HepG2 (cell line): Measurements from ENCODE around the gene TRPV4. TPM values are rescaled to one million over a fixed set of nuclear protein-coding genes. Genes with fewer than 3 reads are reported as not detected.

Experiments
- CEBPB ChIP-seq: IDR thresholded peaks from 2 replicates; pipeline ENCODE4 v1.6.1; 2011; ENCODE audit warnings: low read depth, low read length, improper control_type of control experiment, borderline replicate concordance
- FOXO1 ChIP-seq: sonication (generic); formaldehyde crosslinking; IDR thresholded peaks from 2 replicates; pipeline ENCODE4 v1.4.0; 2020; ENCODE audit warnings: missing genetic modification reagents
- IRX3 ChIP-seq: sonication (generic); formaldehyde crosslinking; IDR thresholded peaks from 2 replicates; pipeline ENCODE4 v1.8.1; 2023; ENCODE audit warnings: mild to moderate bottlenecking, low read depth, missing genetic modification reagents, borderline replicate concordance
- MZF1 ChIP-seq: sonication (generic); formaldehyde crosslinking; IDR thresholded peaks from 2 replicates; pipeline ENCODE4 v1.8.1; 2023; ENCODE audit warnings: mild to moderate bottlenecking, missing genetic modification reagents, borderline replicate concordance
- NFE2 ChIP-seq: sonication (generic); formaldehyde crosslinking; IDR thresholded peaks from 2 replicates; pipeline ENCODE4 v1.4.0; 2020; ENCODE audit warnings: missing genetic modification reagents
- RBFOX2 ChIP-seq: fragments of 200-400 bp; formaldehyde crosslinking; IDR thresholded peaks from 2 replicates; pipeline ENCODE4 v1.6.1; 2017; ENCODE audit warnings: low read depth, mild to moderate bottlenecking, low read length
- SKI ChIP-seq: fragments of 450-650 bp; IDR thresholded peaks from one replicate; pipeline ENCODE4 v1.6.1; 2018; ENCODE audit warnings: mild to moderate bottlenecking; ENCODE audit not compliant: partially characterized antibody
- SMARCC2 ChIP-seq: fragments of 450-650 bp; IDR thresholded peaks from 2 replicates; pipeline ENCODE4 v1.6.1; 2017; ENCODE audit warnings: antibody characterized with exemption, mild to moderate bottlenecking
- TAF15 ChIP-seq: fragments of 200-400 bp; formaldehyde crosslinking; IDR thresholded peaks from one replicate; pipeline ENCODE4 v1.6.1; 2018; ENCODE audit warnings: mild to moderate bottlenecking, low read depth, low read length; ENCODE audit not compliant: poor library complexity, severe bottlenecking
- TBX2 ChIP-seq: sonication (generic); formaldehyde crosslinking; IDR thresholded peaks from 2 replicates; pipeline ENCODE4 v1.5.0; 2020; ENCODE audit warnings: missing genetic modification reagents, mild to moderate bottlenecking, borderline replicate concordance
- TGIF2 ChIP-seq: IDR thresholded peaks from 2 replicates; pipeline ENCODE4 v1.6.1; 2016; ENCODE audit warnings: control low read depth, missing compliant biosample characterization
- U2AF1 ChIP-seq: fragments of 200-400 bp; formaldehyde crosslinking; optimal IDR thresholded peaks from 2 replicates; pipeline ENCODE3; 2017; ENCODE audit warnings: mild to moderate bottlenecking, low read depth, low read length
- YEATS4 ChIP-seq: sonication (generic); formaldehyde crosslinking; IDR thresholded peaks from 2 replicates; pipeline ENCODE4 v1.4.0; 2020; ENCODE audit warnings: missing genetic modification reagents, borderline replicate concordance
- ZBTB42 ChIP-seq: sonication (generic); formaldehyde crosslinking; IDR thresholded peaks from 2 replicates; pipeline ENCODE4 v1.5.0; 2020; ENCODE audit warnings: mild to moderate bottlenecking, missing genetic modification reagents
- ZNF205 ChIP-seq: IDR thresholded peaks from 2 replicates; pipeline ENCODE4 v1.6.1; 2018; ENCODE audit warnings: missing biosample characterization, missing genetic modification reagents
- ZNF644 ChIP-seq: IDR thresholded peaks from 2 replicates; pipeline ENCODE4 v1.6.1; 2016; ENCODE audit warnings: low read depth
- ZNF883 ChIP-seq: sonication (generic); formaldehyde crosslinking; IDR thresholded peaks from 2 replicates; pipeline ENCODE4 v1.5.1; 2020; ENCODE audit warnings: mild to moderate bottlenecking, missing genetic modification reagents; ENCODE audit errors: not compliant biosample characterization
- ZSCAN20 ChIP-seq: sonication (generic); formaldehyde crosslinking; IDR thresholded peaks from 2 replicates; pipeline ENCODE4 v1.4.0; 2020; ENCODE audit warnings: missing genetic modification reagents, mild to moderate bottlenecking, borderline replicate concordance
- polyA plus RNA-seq, 8 experiments: library from polyadenylated mRNA; depleted of rRNA in 3 of 8; stranded (reverse) in 7 of 8; unstranded in 1 of 8; fragments of >200 nt; fragmentation: Illumina TruSeq in 4 of 8; extraction: Trizol in 4 of 8; gene quantifications; 2 replicates each; pipeline versions ENCODE4 v1.2.1 to v1.2.3, GENCODE V29; 2011 to 2016; ENCODE audit warnings: low read depth in 4 of 8, missing spikeins in 1 of 8, mixed read lengths in 1 of 8; ENCODE audit not compliant: insufficient read depth in 1 of 8
- total RNA-seq, 5 experiments: library from RNA; depleted of rRNA; stranded (reverse); fragments of >200 nt; fragmentation: Illumina TruSeq; extraction: Trizol; gene quantifications; 2 replicates each; pipeline ENCODE4 v1.2.3, GENCODE V29; 2016; ENCODE audit warnings: low read depth in 1 of 5
- TF ChIP-seq, protein P1 (sequence below): sonication (generic); formaldehyde crosslinking; IDR thresholded peaks from 2 replicates; pipeline ENCODE4 v1.4.0; 2020; ENCODE audit warnings: mild to moderate bottlenecking, missing genetic modification reagents
- TF ChIP-seq, protein P2 (sequence below): sonication (generic); formaldehyde crosslinking; IDR thresholded peaks from 2 replicates; pipeline ENCODE4 v1.4.0; 2020; ENCODE audit warnings: missing genetic modification reagents
- TF ChIP-seq, protein P3 (sequence below): sonication (generic); formaldehyde crosslinking; IDR thresholded peaks from 2 replicates; pipeline ENCODE4 v1.4.0; 2020; ENCODE audit warnings: missing genetic modification reagents
- TF ChIP-seq, protein P4 (sequence below): IDR thresholded peaks from 2 replicates; pipeline ENCODE4 v1.6.1; 2016; ENCODE audit warnings: missing compliant biosample characterization, missing genetic modification reagents, borderline replicate concordance

Gene TRPV4
- total and polyA plus RNA-seq, 2 of the 13 experiments (the other 11 are each of a cell fraction or from before 2014, with no cell fraction given): 0.66 to 4.7 TPM

DNA sequence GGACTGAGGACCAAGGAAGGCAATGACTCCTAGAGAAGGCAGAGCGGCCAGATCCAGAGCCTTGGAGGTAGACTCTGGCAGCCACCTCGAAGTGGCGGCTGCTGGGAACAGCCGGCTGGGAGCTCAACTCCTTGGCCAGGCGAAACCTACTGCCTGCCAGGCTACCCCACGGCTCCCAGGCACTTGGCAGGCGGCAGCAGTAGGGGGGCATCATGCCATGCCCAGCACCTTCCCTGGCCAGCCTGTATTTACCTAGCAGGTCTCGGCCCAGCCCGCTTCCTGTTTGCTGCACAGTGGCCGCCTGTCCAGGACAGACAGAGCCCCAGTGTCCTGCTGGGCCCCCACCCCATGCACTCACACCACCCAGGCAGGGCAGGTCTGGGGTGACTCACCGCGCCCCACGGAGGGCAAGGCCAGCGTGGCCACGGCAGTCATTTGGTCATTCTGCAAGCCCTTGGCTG lies 10.2 kb downstream of the TRPV4 start (continued):
- TF ChIP-seq, protein P1, sequence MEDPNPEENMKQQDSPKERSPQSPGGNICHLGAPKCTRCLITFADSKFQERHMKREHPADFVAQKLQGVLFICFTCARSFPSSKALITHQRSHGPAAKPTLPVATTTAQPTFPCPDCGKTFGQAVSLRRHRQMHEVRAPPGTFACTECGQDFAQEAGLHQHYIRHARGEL (CRISPR knock-in tag): no peak
- TF ChIP-seq U2AF1 (no peak), TGIF2 (CRISPR knock-in tag) (0 out of 2 replicates have a peak, but pooled peaks have one; percentile 36), IRX3 (CRISPR knock-in tag) (no peak), ZNF644 (CRISPR knock-in tag) (no peak), ZBTB42 (CRISPR knock-in tag) (no peak), CEBPB (no peak), ZNF883 (CRISPR knock-in tag) (no peak), ZSCAN20 (no peak), RBFOX2 (peak; percentile 52), ZNF205 (CRISPR knock-in tag) (no peak), FOXO1 (peak; percentile 58), TBX2 (CRISPR knock-in tag) (peak; percentile 68; the same call in 1 of the 2 replicates), SKI (peak; percentile 71), TAF15 (no peak), NFE2 (CRISPR knock-in tag) (no peak), MZF1 (CRISPR knock-in tag) (no peak), SMARCC2 (no peak), YEATS4 (CRISPR knock-in tag) (no peak)
- TF ChIP-seq, protein P2, sequence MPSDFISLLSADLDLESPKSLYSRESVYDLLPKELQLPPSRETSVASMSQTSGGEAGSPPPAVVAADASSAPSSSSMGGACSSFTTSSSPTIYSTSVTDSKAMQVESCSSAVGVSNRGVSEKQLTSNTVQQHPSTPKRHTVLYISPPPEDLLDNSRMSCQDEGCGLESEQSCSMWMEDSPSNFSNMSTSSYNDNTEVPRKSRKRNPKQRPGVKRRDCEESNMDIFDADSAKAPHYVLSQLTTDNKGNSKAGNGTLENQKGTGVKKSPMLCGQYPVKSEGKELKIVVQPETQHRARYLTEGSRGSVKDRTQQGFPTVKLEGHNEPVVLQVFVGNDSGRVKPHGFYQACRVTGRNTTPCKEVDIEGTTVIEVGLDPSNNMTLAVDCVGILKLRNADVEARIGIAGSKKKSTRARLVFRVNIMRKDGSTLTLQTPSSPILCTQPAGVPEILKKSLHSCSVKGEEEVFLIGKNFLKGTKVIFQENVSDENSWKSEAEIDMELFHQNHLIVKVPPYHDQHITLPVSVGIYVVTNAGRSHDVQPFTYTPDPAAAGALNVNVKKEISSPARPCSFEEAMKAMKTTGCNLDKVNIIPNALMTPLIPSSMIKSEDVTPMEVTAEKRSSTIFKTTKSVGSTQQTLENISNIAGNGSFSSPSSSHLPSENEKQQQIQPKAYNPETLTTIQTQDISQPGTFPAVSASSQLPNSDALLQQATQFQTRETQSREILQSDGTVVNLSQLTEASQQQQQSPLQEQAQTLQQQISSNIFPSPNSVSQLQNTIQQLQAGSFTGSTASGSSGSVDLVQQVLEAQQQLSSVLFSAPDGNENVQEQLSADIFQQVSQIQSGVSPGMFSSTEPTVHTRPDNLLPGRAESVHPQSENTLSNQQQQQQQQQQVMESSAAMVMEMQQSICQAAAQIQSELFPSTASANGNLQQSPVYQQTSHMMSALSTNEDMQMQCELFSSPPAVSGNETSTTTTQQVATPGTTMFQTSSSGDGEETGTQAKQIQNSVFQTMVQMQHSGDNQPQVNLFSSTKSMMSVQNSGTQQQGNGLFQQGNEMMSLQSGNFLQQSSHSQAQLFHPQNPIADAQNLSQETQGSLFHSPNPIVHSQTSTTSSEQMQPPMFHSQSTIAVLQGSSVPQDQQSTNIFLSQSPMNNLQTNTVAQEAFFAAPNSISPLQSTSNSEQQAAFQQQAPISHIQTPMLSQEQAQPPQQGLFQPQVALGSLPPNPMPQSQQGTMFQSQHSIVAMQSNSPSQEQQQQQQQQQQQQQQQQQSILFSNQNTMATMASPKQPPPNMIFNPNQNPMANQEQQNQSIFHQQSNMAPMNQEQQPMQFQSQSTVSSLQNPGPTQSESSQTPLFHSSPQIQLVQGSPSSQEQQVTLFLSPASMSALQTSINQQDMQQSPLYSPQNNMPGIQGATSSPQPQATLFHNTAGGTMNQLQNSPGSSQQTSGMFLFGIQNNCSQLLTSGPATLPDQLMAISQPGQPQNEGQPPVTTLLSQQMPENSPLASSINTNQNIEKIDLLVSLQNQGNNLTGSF (CRISPR knock-in tag): no peak
- TF ChIP-seq, protein P3, sequence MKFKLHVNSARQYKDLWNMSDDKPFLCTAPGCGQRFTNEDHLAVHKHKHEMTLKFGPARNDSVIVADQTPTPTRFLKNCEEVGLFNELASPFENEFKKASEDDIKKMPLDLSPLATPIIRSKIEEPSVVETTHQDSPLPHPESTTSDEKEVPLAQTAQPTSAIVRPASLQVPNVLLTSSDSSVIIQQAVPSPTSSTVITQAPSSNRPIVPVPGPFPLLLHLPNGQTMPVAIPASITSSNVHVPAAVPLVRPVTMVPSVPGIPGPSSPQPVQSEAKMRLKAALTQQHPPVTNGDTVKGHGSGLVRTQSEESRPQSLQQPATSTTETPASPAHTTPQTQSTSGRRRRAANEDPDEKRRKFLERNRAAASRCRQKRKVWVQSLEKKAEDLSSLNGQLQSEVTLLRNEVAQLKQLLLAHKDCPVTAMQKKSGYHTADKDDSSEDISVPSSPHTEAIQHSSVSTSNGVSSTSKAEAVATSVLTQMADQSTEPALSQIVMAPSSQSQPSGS (CRISPR knock-in tag): no peak
- TF ChIP-seq, protein P4, sequence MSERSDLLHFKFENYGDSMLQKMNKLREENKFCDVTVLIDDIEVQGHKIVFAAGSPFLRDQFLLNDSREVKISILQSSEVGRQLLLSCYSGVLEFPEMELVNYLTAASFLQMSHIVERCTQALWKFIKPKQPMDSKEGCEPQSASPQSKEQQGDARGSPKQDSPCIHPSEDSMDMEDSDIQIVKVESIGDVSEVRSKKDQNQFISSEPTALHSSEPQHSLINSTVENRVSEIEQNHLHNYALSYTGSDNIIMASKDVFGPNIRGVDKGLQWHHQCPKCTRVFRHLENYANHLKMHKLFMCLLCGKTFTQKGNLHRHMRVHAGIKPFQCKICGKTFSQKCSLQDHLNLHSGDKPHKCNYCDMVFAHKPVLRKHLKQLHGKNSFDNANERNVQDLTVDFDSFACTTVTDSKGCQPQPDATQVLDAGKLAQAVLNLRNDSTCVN (CRISPR knock-in tag): no peak
